GM10266 (cell line): ENCODE data around the gene THADA.

Experiments
- DNase-seq: peaks from one replicate; pipeline ENCODE4 v3.0.0; 2012; ENCODE audit errors: extremely low spot score
- CTCF ChIP-seq: IDR thresholded peaks from 2 replicates; pipeline ENCODE4 v1.5.1; 2012; ENCODE audit warnings: mild to moderate bottlenecking, low read depth; ENCODE audit not compliant: control insufficient read depth, insufficient read depth; ENCODE audit errors: missing control alignments

Gene THADA

GRCh38 chr2:43268066-43268953, 327.5 kb downstream of the THADA start:
- TF ChIP-seq CTCF: no peak
- DNase-seq: no peak

GRCh38 chr2:43267381-43267780, 328.5 kb downstream of the THADA start:
- TF ChIP-seq CTCF: no peak
- no peak for DNase-seq

- TF ChIP-seq CTCF: no peak
- DNase-seq: no peak
Observed at GRCh38 chr2:43266711-43267111, 329.1 kb downstream of the THADA start.

GRCh38 chr2:43265421-43265820, 330.4 kb downstream of the THADA start:
- DNase-seq: no peak
- TF ChIP-seq CTCF: no peak

- TF ChIP-seq CTCF: no peak
- DNase-seq: no peak
Observed at GRCh38 chr2:43265001-43265400, 330.8 kb downstream of the THADA start.

- TF ChIP-seq CTCF: no peak
- no peak for DNase-seq
Observed at GRCh38 chr2:43262951-43263350, 332.9 kb downstream of the THADA start.

- no peak for TF ChIP-seq CTCF
- no peak for DNase-seq
Observed at GRCh38 chr2:43262239-43262638, 333.6 kb downstream of the THADA start.
